Measurements from ENCODE around the gene ACTN1.

Gene ACTN1

DNA sequence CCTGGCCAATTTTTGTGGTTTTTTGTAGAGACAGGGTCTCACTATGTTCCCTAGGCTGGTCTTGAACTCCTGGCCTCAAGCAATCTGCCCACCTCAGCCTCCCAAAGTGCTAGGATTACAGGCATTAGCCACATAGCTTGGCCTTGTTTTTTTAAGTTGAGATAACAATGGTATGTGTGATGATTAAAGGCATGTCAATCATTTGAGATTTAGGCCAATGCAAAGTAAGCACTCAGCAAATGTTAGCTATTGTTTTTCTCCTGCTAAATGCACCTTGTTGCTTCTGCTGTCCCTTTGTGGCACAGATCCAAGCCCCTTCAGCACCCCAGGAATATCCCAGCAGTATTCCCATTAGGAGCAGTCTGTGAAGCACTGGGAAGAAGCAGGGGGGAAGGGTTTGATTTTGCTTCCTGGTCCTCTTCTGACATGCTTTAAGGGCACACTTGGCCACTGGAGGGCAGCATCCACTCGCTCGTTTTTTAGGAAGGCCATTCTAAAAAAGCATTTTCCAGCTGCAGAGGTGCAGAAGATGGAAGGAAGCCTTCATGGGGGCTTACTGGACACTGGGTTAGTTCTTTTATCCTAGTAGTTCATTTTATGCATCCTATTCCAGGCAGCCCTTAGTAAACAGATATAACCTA lies 116.0 kb downstream of the ACTN1 start:
- Histone ChIP-seq H4K91ac (ENCODE audit: low read length) (no peak overlapping the region), H2AK5ac (ENCODE audit: low read length, severe bottlenecking) (no peak overlapping the region), H2BK5ac (ENCODE audit: low read depth, low read length, poor library complexity, severe bottlenecking) (no peak overlapping the region), H2BK12ac (ENCODE audit: low read length in 2 of 2) (no peak overlapping the region), H3K4me3 (ENCODE audit: insufficient read depth in 1 of 2, low read depth in 1 of 2, low read length in 2 of 2) (no peak overlapping the region), H3K4me2 (ENCODE audit: low read length, poor library complexity, severe bottlenecking) (no peak overlapping the region), H2AFZ (ENCODE audit: low read depth, low read length) (no peak overlapping the region), H3K79me1 (replicated peaks; ENCODE audit: low read length, poor library complexity, severe bottlenecking) (no peaks in the 10 kb centered on the region), H3K27me3 (ENCODE audit: control insufficient read depth in 1 of 2, insufficient read depth in 1 of 2, low read length in 2 of 2) (no peaks in the 10 kb centered on the region), H3K27ac (ENCODE audit: low read length, poor library complexity, severe bottlenecking) (no peak overlapping the region), H3K4ac (ENCODE audit: low read depth in 1 of 2, low read length in 2 of 2) (no peak overlapping the region), H2BK15ac (ENCODE audit: low read depth, poor library complexity, severe bottlenecking) (no peak overlapping the region), H3K4me1 (ENCODE audit: control insufficient read depth, insufficient read depth, low read depth, low read length) (peaks cover 2% of the 10 kb centered on the region), H4K8ac (ENCODE audit: low read length) (no peak overlapping the region), H3K9ac (ENCODE audit: low read length) (no peak overlapping the region), H2BK120ac (ENCODE audit: low read depth, low read length) (no peak overlapping the region), H3K36me3 (ENCODE audit: control insufficient read depth in 1 of 2, insufficient read depth in 2 of 2, low read depth in 1 of 2, low read length in 2 of 2) (peaks cover 0 to 11% of the 10 kb centered on the region in 2 experiments), H3K14ac (ENCODE audit: low read length in 2 of 2) (no peak overlapping the region), H3K23ac (ENCODE audit: low read length in 2 of 2) (no peak overlapping the region), H3K9me3 (ENCODE audit: control insufficient read depth, low read length) (peaks cover 15% of the 10 kb centered on the region), H3K18ac (ENCODE audit: low read depth in 1 of 2, low read length in 2 of 2) (no peak overlapping the region)
- peak; percentile 84 for DNase-seq
- WGBS: 17% methylated on average over 2 of the region's 2 CpGs

GRCh38 chr14:68860771-68861170 lies 118.3 kb downstream of the ACTN1 start:
- H3K18ac ChIP-seq (ENCODE audit: low read depth in 1 of 2, low read length in 2 of 2): no peak overlapping the region
- no peak overlapping the region for H2BK12ac ChIP-seq (ENCODE audit: low read length in 2 of 2)
- no peak overlapping the region for H2BK5ac ChIP-seq (ENCODE audit: low read depth, low read length, poor library complexity, severe bottlenecking)
- H3K23ac ChIP-seq (ENCODE audit: low read length in 2 of 2): no peak overlapping the region
- H3K27ac ChIP-seq (ENCODE audit: low read length, poor library complexity, severe bottlenecking): no peak overlapping the region
- no peaks in the 10 kb centered on the region for H3K79me1 ChIP-seq (replicated peaks; ENCODE audit: low read length, poor library complexity, severe bottlenecking)
- DNase-seq: no peak
- no peak overlapping the region for H2BK15ac ChIP-seq (ENCODE audit: low read depth, poor library complexity, severe bottlenecking)
- no peak overlapping the region for H2AK5ac ChIP-seq (ENCODE audit: low read length, severe bottlenecking)
- no peak overlapping the region for H3K4me3 ChIP-seq (ENCODE audit: insufficient read depth in 1 of 2, low read depth in 1 of 2, low read length in 2 of 2)
- WGBS: 78% methylated on average over 4 of the region's 5 CpGs
- no peak overlapping the region for H3K4ac ChIP-seq (ENCODE audit: low read depth in 1 of 2, low read length in 2 of 2)
- no peak overlapping the region for H2AFZ ChIP-seq (ENCODE audit: low read depth, low read length)
- no peak overlapping the region for H3K4me2 ChIP-seq (ENCODE audit: low read length, poor library complexity, severe bottlenecking)
- H3K4me1 ChIP-seq (ENCODE audit: control insufficient read depth, insufficient read depth, low read depth, low read length): peaks cover 2% of the 10 kb centered on the region
- H3K9me3 ChIP-seq (ENCODE audit: control insufficient read depth, low read length): peaks cover 14% of the 10 kb centered on the region
- H3K9ac ChIP-seq (ENCODE audit: low read length): no peak overlapping the region
- peaks cover 0 to 11% of the 10 kb centered on the region in 2 experiments for H3K36me3 ChIP-seq (ENCODE audit: control insufficient read depth in 1 of 2, insufficient read depth in 2 of 2, low read depth in 1 of 2, low read length in 2 of 2)
- H3K27me3 ChIP-seq (ENCODE audit: control insufficient read depth in 1 of 2, insufficient read depth in 1 of 2, low read length in 2 of 2): no peaks in the 10 kb centered on the region
- H4K91ac ChIP-seq (ENCODE audit: low read length): no peak overlapping the region
- H3K14ac ChIP-seq (ENCODE audit: low read length in 2 of 2): no peak overlapping the region
- H4K8ac ChIP-seq (ENCODE audit: low read length): no peak overlapping the region
- H2BK120ac ChIP-seq (ENCODE audit: low read depth, low read length): no peak overlapping the region

- Histone ChIP-seq H3K27me3 (ENCODE audit: control insufficient read depth in 1 of 2, insufficient read depth in 1 of 2, low read length in 2 of 2) (no peaks in the 10 kb centered on the region), H2BK12ac (ENCODE audit: low read length in 2 of 2) (no peak overlapping the region), H3K14ac (ENCODE audit: low read length in 2 of 2) (no peak overlapping the region), H3K27ac (ENCODE audit: low read length, poor library complexity, severe bottlenecking) (no peak overlapping the region), H2BK120ac (ENCODE audit: low read depth, low read length) (no peak overlapping the region), H3K9ac (ENCODE audit: low read length) (no peak overlapping the region), H2AFZ (ENCODE audit: low read depth, low read length) (no peak overlapping the region), H3K23ac (ENCODE audit: low read length in 2 of 2) (no peak overlapping the region), H3K9me3 (ENCODE audit: control insufficient read depth, low read length) (no peaks in the 10 kb centered on the region), H3K4me1 (ENCODE audit: control insufficient read depth, insufficient read depth, low read depth, low read length) (peaks cover 1% of the 10 kb centered on the region), H3K79me1 (replicated peaks; ENCODE audit: low read length, poor library complexity, severe bottlenecking) (no peaks in the 10 kb centered on the region), H4K8ac (ENCODE audit: low read length) (no peak overlapping the region), H4K91ac (ENCODE audit: low read length) (no peak overlapping the region), H2BK15ac (ENCODE audit: low read depth, poor library complexity, severe bottlenecking) (no peak overlapping the region), H3K4me2 (ENCODE audit: low read length, poor library complexity, severe bottlenecking) (no peak overlapping the region), H3K4me3 (ENCODE audit: insufficient read depth in 1 of 2, low read depth in 1 of 2, low read length in 2 of 2) (no peak overlapping the region), H3K4ac (ENCODE audit: low read depth in 1 of 2, low read length in 2 of 2) (no peak overlapping the region), H2BK5ac (ENCODE audit: low read depth, low read length, poor library complexity, severe bottlenecking) (no peak overlapping the region), H3K36me3 (ENCODE audit: control insufficient read depth in 1 of 2, insufficient read depth in 2 of 2, low read depth in 1 of 2, low read length in 2 of 2) (peaks cover 0 to 13% of the 10 kb centered on the region in 2 experiments), H2AK5ac (ENCODE audit: low read length, severe bottlenecking) (no peak overlapping the region), H3K18ac (ENCODE audit: low read depth in 1 of 2, low read length in 2 of 2) (no peak overlapping the region)
- no peak for DNase-seq
- WGBS: 91% methylated on average over 5 of the region's 5 CpGs
Measured at GRCh38 chr14:68857516-68858070, 121.5 kb downstream of the ACTN1 start.

DNA sequence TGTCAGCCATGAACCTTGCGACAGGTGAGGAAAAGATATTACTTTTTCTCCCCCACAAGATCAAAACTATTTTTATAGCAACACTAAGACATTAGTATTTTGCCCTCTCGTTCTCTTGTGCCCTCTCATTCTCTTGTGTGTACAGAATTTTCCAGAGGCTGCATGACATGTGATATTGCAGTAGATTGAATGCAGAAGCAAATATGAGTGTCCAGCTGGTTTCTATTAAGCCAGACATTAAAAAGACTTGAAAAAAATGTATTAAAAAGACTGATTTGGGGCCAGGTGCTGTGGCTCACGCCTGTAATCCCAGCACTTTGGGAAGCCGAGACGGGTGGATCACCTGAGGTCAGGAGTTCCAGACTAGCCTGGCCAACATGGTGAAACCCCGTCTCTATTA lies 122.5 kb downstream of the ACTN1 start:
- Histone ChIP-seq H2AFZ (ENCODE audit: low read depth, low read length) (no peak overlapping the region), H3K27me3 (ENCODE audit: control insufficient read depth in 1 of 2, insufficient read depth in 1 of 2, low read length in 2 of 2) (no peaks in the 10 kb centered on the region), H3K18ac (ENCODE audit: low read depth in 1 of 2, low read length in 2 of 2) (no peak overlapping the region), H4K8ac (ENCODE audit: low read length) (no peak overlapping the region), H3K9me3 (ENCODE audit: control insufficient read depth, low read length) (no peaks in the 10 kb centered on the region), H3K27ac (ENCODE audit: low read length, poor library complexity, severe bottlenecking) (no peak overlapping the region), H3K4me3 (ENCODE audit: insufficient read depth in 1 of 2, low read depth in 1 of 2, low read length in 2 of 2) (no peak overlapping the region), H2BK5ac (ENCODE audit: low read depth, low read length, poor library complexity, severe bottlenecking) (no peak overlapping the region), H3K14ac (ENCODE audit: low read length in 2 of 2) (no peak overlapping the region), H2BK12ac (ENCODE audit: low read length in 2 of 2) (no peak overlapping the region), H3K79me1 (replicated peaks; ENCODE audit: low read length, poor library complexity, severe bottlenecking) (no peaks in the 10 kb centered on the region), H2BK120ac (ENCODE audit: low read depth, low read length) (no peak overlapping the region), H3K9ac (ENCODE audit: low read length) (no peak overlapping the region), H2AK5ac (ENCODE audit: low read length, severe bottlenecking) (no peak overlapping the region), H3K4me1 (ENCODE audit: control insufficient read depth, insufficient read depth, low read depth, low read length) (peaks cover 1% of the 10 kb centered on the region), H2BK15ac (ENCODE audit: low read depth, poor library complexity, severe bottlenecking) (no peak overlapping the region), H4K91ac (ENCODE audit: low read length) (no peak overlapping the region), H3K4me2 (ENCODE audit: low read length, poor library complexity, severe bottlenecking) (no peak overlapping the region), H3K36me3 (ENCODE audit: control insufficient read depth in 1 of 2, insufficient read depth in 2 of 2, low read depth in 1 of 2, low read length in 2 of 2) (peaks cover 0 to 13% of the 10 kb centered on the region in 2 experiments), H3K4ac (ENCODE audit: low read depth in 1 of 2, low read length in 2 of 2) (no peak overlapping the region), H3K23ac (ENCODE audit: low read length in 2 of 2) (no peak overlapping the region)
- no peak for DNase-seq
- WGBS: 98% methylated on average over 6 of the region's 6 CpGs
